GM18951 (cell line): ENCODE measurements around the gene SLC17A7.
"Not testable (repeated sequence)": the region's sequence is repeated elsewhere in the genome, so short reads cannot be mapped to it uniquely, and the experiment has no call there.

Source experiments
- POLR2A ChIP-seq: IDR thresholded peaks from 4 replicates; pipeline ENCODE4 v1.6.1; 2011; ENCODE audit warnings: mild to moderate bottlenecking; ENCODE audit not compliant: insufficient read length, insufficient read depth; ENCODE audit errors: extremely low read depth
- in situ Hi-C: fragments of 300-500 bp; cut with MboI; formaldehyde crosslinking; loops from one replicate; pipeline ENCODE4 v1.12.0; 2022; ENCODE audit warnings: low sequenced_read_pairs, mixed read lengths, inconsistent platforms; ENCODE audit not compliant: unreplicated experiment

Gene SLC17A7

GRCh38 chr19:49475191-49475917 is 34.0 kb upstream of the SLC17A7 start:
- in situ Hi-C loops = no loop called here
- no peak for TF ChIP-seq POLR2A

DNA sequence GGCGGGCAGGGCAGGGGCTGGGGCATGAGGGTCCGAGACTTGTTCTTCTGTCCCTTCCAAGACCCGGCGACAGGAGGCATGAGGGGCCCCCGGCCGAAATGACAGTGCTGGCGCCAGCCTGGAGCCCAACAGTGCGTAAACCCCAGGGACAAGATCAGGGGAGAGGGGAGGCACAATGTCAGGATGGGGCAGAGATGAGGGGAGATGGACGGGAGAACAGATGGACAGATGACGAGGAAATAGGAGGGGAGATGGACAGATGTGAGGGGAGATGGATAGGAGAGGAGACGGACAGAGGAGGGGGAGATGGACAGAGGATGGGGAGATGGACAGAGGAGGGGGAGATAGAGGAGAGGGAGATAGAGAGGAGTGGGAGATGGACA is 33.2 kb upstream of the SLC17A7 start:
- no peak for TF ChIP-seq POLR2A
- in situ Hi-C loops = no loop called here

- TF ChIP-seq POLR2A = peak; percentile 52
- in situ Hi-C loops = no loop called here
Measured at GRCh38 chr19:49473868-49474541, 32.7 kb upstream of the SLC17A7 start, which contains the start of gene FLT3LG. FLT3LG (plus strand) TSS chr19:49474215; CDS start chr19:49474640, 425 bp downstream.

DNA sequence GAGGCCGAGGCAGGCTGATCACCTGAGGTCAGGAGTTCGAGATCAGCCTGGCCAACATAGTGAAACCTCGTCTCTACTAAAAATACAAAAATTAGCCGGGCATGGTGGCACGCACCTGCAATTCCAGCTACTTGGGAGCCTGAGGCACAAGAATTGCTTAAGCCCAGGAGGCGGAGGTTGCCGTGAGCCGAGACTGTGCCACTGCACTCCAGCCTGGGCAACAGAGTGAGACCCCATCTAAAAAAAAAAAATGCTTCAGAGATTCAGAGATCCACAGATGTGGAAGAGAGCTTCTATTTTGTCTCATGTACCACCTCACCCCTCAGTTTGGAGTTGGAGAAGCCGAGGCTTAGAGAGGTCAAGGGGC is 32.2 kb upstream of the SLC17A7 start:
- in situ Hi-C loops = not testable (repeated sequence)

GRCh38 chr19:49472936-49473335 is 31.6 kb upstream of the SLC17A7 start:
- TF ChIP-seq POLR2A = no peak
- in situ Hi-C loops = no loop called here

- no peak for TF ChIP-seq POLR2A
- in situ Hi-C loops = no loop called here
Measured at GRCh38 chr19:49470615-49470978, 29.3 kb upstream of the SLC17A7 start.

DNA sequence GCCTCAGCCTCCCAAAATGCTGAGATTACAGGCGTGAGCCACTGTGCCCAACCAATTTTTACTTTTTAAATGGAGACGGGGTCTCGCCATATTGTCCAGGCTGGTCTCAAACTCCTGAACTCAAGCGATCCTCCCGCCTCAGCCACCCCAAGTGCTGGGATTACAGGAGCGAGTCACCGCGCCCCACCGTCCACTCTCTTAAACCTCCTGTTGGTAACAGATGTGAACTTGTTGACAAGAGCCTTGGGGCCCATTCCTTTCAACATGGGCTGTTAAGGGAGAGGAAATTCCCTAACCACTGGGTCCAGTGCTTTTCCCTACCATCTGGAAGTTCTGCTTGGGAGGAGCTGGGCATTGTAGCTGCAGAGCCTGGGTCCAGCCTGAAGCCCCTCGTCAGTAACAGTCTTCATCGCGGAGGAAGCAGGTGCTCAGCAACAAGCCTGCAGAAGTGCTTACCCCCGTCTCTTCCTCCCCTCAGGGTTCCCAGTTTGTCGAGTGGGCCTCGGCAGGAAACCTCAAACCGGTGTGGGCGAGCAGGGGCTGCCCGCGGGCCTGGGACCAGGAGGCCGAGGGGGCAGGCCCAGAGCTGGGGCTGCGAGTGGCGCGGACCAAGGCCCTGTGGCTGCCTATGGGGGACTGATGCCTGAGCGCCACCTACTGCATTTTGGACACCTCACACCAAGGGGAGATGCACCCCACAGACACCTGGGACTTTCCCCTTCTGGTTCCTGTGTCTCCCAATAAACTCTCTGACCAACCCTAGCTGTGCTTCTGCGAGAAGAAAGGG is 28.7 kb upstream of the SLC17A7 start:
- peak; percentile 43 for TF ChIP-seq POLR2A

DNA sequence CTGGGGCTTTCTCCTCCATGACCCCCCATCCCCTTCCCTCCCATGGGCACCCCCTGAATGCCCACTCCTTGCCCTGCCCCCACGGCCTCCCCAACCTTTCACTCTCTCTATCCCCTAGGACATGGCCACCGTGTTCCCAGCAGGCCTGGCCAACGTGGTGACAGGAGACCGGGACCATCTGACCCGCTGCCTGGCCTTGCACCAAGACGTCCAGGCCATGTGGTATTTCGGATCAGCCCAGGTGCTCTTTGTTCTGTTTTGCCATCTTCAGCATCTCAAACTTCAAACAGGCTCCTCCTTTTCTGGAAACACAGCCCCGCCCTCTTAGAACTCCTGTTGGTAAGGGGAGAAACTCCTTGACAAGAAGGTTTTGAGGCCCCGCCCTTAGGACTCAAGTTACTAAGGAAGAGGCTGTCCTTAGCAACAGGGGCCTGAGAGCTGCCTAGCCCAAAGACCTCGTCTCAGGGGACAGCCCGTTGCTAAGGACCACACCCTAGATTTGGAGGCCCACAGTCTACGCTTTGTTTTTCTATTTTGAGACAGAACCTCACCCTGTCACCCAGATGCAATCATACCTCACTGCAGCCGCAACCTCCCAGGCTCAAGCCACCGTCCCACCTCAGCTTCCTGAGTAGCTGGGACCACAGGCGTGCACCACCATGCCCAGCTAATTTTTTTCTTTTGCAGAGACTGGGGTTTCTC is 27.6 kb upstream of the SLC17A7 start:
- in situ Hi-C loops = no loop called here
- no peak for TF ChIP-seq POLR2A

More for the DNA sequence above, 28.7 kb upstream of the SLC17A7 start:
- in situ Hi-C loops = no loop called here

DNA sequence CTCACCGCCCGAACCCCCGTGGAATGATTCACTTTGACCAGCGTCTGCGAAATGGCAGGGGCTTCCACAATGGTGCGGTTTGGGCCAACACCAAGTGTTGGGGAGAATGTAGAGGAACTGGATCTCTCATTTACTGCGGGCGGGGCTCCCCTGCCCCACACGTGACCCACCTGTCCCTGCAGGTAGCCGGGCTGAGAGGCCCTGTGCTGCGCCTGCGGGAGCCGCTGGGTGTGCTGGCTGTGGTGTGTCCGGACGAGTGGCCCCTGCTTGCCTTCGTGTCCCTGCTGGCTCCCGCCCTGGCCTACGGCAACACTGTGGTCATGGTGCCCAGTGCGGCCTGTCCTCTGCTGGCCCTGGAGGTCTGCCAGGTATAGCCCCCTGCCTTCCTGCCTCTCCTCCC is 26.9 kb upstream of the SLC17A7 start:
- TF ChIP-seq POLR2A = no peak
- in situ Hi-C loops = no loop called here

DNA sequence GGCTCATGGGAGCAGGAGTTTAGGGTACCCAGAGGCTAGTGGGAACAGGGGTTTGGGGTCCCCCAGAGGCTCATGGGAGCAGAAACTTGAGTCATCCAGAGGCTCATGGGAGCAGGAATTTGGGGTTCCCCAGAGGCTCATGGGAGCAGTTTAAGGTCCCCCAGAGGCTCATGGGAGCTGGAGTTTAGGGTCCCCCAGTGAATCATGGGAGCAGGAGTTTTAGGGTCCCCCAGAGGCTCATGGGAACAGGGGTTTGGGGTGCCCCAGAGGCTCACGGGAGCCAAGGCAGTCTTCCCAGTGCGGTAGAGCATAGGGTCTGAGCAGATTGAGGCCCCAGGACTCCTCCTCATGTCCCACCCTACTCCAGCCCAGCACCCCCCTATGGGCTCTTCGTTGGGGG is 24.0 kb upstream of the SLC17A7 start:
- in situ Hi-C loops = no loop called here

GRCh38 chr19:49463960-49464740 is 22.8 kb upstream of the SLC17A7 start:
- in situ Hi-C loops = no loop called here
- no peak for TF ChIP-seq POLR2A

More for the DNA sequence above, 24.0 kb upstream of the SLC17A7 start:
- TF ChIP-seq POLR2A = no peak

DNA sequence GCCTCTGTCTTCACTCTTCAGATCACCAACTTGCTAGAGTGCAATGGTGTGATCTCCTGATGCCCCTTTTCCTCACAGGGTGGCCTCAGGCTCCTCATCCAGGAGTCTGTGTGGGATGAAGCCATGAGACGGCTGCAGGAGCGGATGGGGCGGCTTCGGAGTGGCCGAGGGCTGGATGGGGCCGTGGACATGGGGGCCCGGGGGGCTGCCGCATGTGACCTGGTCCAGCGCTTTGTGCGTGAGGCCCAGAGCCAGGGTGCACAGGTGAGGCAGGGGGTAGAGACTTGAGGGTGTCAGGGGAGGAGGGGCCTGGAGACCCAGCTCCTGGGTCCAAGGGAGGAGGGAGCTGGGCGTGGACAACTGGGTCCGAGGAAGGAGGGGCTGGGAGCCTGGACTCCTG is 21.2 kb upstream of the SLC17A7 start:
- TF ChIP-seq POLR2A = no peak
- in situ Hi-C loops = no loop called here

DNA sequence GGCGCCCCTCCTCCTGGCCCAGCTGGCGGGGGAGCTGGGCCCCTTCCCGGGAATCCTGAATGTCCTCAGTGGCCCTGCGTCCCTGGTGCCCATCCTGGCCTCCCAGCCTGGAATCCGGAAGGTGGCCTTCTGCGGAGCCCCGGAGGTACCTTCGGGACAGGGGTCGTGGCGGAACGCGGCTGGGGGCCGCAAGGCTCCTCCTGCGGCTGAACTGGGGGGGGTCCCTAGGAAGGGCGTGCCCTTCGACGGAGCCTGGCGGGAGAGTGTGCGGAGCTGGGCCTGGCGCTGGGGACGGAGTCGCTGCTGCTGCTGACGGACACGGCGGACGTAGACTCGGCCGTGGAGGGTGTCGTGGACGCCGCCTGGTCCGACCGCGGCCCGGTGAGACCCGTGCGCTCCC is 20.3 kb upstream of the SLC17A7 start:
- no peak for TF ChIP-seq POLR2A
- in situ Hi-C loops = no loop called here

GRCh38 chr19:49461130-49461529 is 19.8 kb upstream of the SLC17A7 start:
- in situ Hi-C loops = not testable (repeated sequence)
